Sigmoid colon (tissue), 4 donors: Measurements from ENCODE around the gene WNT3.

Source experiments
- CTCF ChIP-seq, 4 experiments: fragments of 450-650 bp in 3 of 4; fragments of 200-600 bp in 1 of 4; IDR thresholded peaks; one replicate each; pipeline ENCODE4 v1.5.1; 2016 to 2019; ENCODE audit warnings: antibody characterized with exemption in 4 of 4, mild to moderate bottlenecking in 3 of 4, moderate library complexity in 2 of 4
- EP300 ChIP-seq, 4 donors: sonication (generic); formaldehyde crosslinking; IDR thresholded peaks; one replicate each; pipeline ENCODE4 v1.6.1; 2017; ENCODE audit warnings: antibody characterized with exemption in 4 of 4

GRCh38 chr17:46863383-46864121, 45.1 kb upstream of the WNT3 start:
- TF ChIP-seq CTCF (IDR thresholded peaks at IDR 0.05) (no peak), EP300 (IDR thresholded peaks at IDR 0.05) (no peak)
